ENCODE data around the gene GJC2. TPM values are rescaled to one million over a fixed set of nuclear protein-coding genes. Genes with fewer than 3 reads are reported as not detected.

Gene GJC2
- total RNA-seq, 1 experiment from 2014 or later: 0.72 TPM

GRCh38 chr1:228140724-228141225 lies 9.0 kb upstream of the GJC2 start:
- POLR2A ChIA-PET: interaction anchor here (1.1 kb wide), 1 partner anchor 10 kb away, joined by 3 read pairs; no protein-coding TSS in a partner anchor
- DNase-seq (ENCODE audit: low spot score): no peak
- Mint-ChIP-seq H3K9me3 (no peaks in the 10 kb centered on the region), H3K4me3 (peak overlapping the region; percentile 88), H3K27ac (peak overlapping the region; percentile 68; the same call in 1 of the 2 replicates), H3K27me3 (ENCODE audit: low read depth) (peaks cover 27% of the 10 kb centered on the region), H3K36me3 (no peaks in the 10 kb centered on the region), H3K4me1 (peaks cover 7% of the 10 kb centered on the region; the same call in 1 of the 2 replicates)
- TF ChIP-seq GTF2I (CRISPR knock-in tag; conservative IDR thresholded peaks at IDR 0.05): no peak
- TF ChIP-seq ZMAT4 (CRISPR knock-in tag; IDR thresholded peaks at IDR 0.05): no peak
- no peak for TF ChIP-seq ZSCAN18 (CRISPR knock-in tag; IDR thresholded peaks at IDR 0.05)
- TF ChIP-seq NR3C1 (CRISPR knock-in tag; conservative IDR thresholded peaks at IDR 0.05; ENCODE audit: low read depth): no peak
- TF ChIP-seq OVOL2 (CRISPR knock-in tag; IDR thresholded peaks at IDR 0.05; ENCODE audit: borderline replicate concordance): no peak
- TF ChIP-seq SMAD4 (CRISPR knock-in tag; IDR thresholded peaks at IDR 0.05): no peak
- no peak for TF ChIP-seq NR1H2 (CRISPR knock-in tag; IDR thresholded peaks at IDR 0.05)
- no peak for TF ChIP-seq RELA (CRISPR knock-in tag; IDR thresholded peaks at IDR 0.05; ENCODE audit: borderline replicate concordance)
- no peak for TF ChIP-seq EMX1 (CRISPR knock-in tag; IDR thresholded peaks at IDR 0.05)
- no peak for TF ChIP-seq GABPB1 (CRISPR knock-in tag; IDR thresholded peaks at IDR 0.05)
- no peak for TF ChIP-seq GRHL2 (CRISPR knock-in tag; IDR thresholded peaks at IDR 0.05; ENCODE audit: insufficient replicate concordance, severe bottlenecking)
- no peak for TF ChIP-seq CBFB (CRISPR knock-in tag; IDR thresholded peaks at IDR 0.05; ENCODE audit: low read depth)
- no peak for TF ChIP-seq NFATC4 (CRISPR knock-in tag; IDR thresholded peaks at IDR 0.05)
- no peak for TF ChIP-seq ZNF532 (CRISPR knock-in tag; IDR thresholded peaks at IDR 0.05; ENCODE audit: borderline replicate concordance)
- no peak for TF ChIP-seq AFF4 (CRISPR knock-in tag; IDR thresholded peaks at IDR 0.05; ENCODE audit: borderline replicate concordance)
- TF ChIP-seq ESRRA (CRISPR knock-in tag; IDR thresholded peaks at IDR 0.05; ENCODE audit: borderline replicate concordance): no peak
- TF ChIP-seq NR2C2 (CRISPR knock-in tag; IDR thresholded peaks at IDR 0.05): no peak
- TF ChIP-seq HMGXB4 (CRISPR knock-in tag; IDR thresholded peaks at IDR 0.05): no peak; the same call in 1 of the 2 replicates
- ATAC-seq: no peak
- CTCF ChIA-PET: interaction anchor here (0.5 to 2.7 kb wide), 6 partner anchors 8 to 242 kb away, joined by 3 to 14 read pairs (median 4); partner anchors contain the start of genes GJC2 and IBA57
